SHP77 (cell line): ENCODE data around the gene WBP2.
"Not testable (repeated sequence)": the region's sequence is repeated elsewhere in the genome, so short reads cannot be mapped to it uniquely, and the experiment has no call there.

Experiments
- DNase-seq, 2 experiments: peaks; one replicate each; lab custom pipeline; 2025; lab: John Stamatoyannopoulos, UW

The WBP2 gene

GRCh38 chr17:75888484-75888883 lies 33.3 kb upstream of the WBP2 start:
- DNase-seq, result no peak

GRCh38 chr17:75885860-75886259 lies 30.7 kb upstream of the WBP2 start:
- not testable (repeated sequence) for DNase-seq

GRCh38 chr17:75885431-75885830 lies 30.3 kb upstream of the WBP2 start:
- DNase-seq, result no peak

GRCh38 chr17:75881678-75882454 lies 26.7 kb upstream of the WBP2 start:
- no peak for DNase-seq

GRCh38 chr17:75880266-75880665 lies 25.1 kb upstream of the WBP2 start:
- no peak for DNase-seq

GRCh38 chr17:75878174-75878998 lies 23.3 kb upstream of the WBP2 start, which contains the start of gene TRIM47:
Gene TRIM47 (minus strand): TSS chr17:75878581. CDS start chr17:75878548, 33 bp downstream.
- DNase-seq, result peak; percentile 51 to 69

- DNase-seq, result peak; percentile 58 to 86
These were observed 22.6 kb upstream of the WBP2 start for GRCh38 chr17:75877752-75878173.

GRCh38 chr17:75876938-75877751 lies 22.0 kb upstream of the WBP2 start:
- peak; percentile 51 to 72 for DNase-seq

GRCh38 chr17:75876190-75876937 lies 21.2 kb upstream of the WBP2 start:
- DNase-seq, result peak; percentile 86 to 91

- DNase-seq, result no peak
These were observed 20.7 kb upstream of the WBP2 start for GRCh38 chr17:75875940-75876189.

- DNase-seq, result peak in 1 of 2 experiments; percentile 59
These were observed 20.2 kb upstream of the WBP2 start for GRCh38 chr17:75875182-75875939.

- no peak for DNase-seq
These were observed 19.4 kb upstream of the WBP2 start for GRCh38 chr17:75874323-75875181.

- DNase-seq, result no peak
These were observed 18.6 kb upstream of the WBP2 start for GRCh38 chr17:75873587-75874322.

- DNase-seq, result peak; percentile 65 to 91
These were observed 17.6 kb upstream of the WBP2 start for GRCh38 chr17:75872434-75873351.

GRCh38 chr17:75870228-75870627 lies 15.1 kb upstream of the WBP2 start:
- DNase-seq, result not testable (repeated sequence)

GRCh38 chr17:75869282-75870141 lies 14.4 kb upstream of the WBP2 start:
- no peak for DNase-seq

GRCh38 chr17:75868730-75869281 lies 13.7 kb upstream of the WBP2 start:
- DNase-seq, result not testable (repeated sequence)
